Measurements from ENCODE around the gene LGI1.

The LGI1 gene

DNA sequence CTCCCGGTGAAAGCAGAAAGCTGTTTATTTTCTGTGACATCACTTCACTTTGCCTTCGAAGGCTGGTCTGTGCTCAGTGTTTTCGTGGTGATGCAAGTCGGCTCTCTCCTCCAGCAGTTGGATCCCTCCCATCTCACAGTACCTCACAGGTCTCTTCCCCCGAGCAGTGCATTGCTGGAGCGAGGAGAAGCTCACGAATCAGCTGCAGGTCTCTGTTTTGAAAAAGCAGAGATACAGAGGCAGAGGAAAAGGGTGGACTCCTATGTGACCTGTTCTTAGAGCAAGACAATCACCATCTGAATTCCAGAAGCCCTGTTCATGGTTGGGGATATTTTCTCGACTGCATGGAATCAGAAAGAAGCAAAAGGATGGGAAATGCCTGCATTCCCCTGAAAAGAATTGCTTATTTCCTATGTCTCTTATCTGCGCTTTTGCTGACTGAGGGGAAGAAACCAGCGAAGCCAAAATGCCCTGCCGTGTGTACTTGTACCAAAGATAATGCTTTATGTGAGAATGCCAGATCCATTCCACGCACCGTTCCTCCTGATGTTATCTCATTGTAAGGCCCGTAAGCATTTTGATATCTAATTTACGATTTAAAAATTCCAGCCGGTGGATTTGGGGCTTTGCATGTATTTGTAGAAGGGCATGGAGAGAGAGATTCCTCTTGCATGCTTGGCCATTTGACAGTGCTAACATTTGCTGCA lies at the start of gene LGI1:
TSS of gene LGI1 (plus strand) at position 136 of the 707 bp plus-strand sequence. CDS start at position 345, 209 bp downstream.
- DNase-seq = no peak

DNA sequence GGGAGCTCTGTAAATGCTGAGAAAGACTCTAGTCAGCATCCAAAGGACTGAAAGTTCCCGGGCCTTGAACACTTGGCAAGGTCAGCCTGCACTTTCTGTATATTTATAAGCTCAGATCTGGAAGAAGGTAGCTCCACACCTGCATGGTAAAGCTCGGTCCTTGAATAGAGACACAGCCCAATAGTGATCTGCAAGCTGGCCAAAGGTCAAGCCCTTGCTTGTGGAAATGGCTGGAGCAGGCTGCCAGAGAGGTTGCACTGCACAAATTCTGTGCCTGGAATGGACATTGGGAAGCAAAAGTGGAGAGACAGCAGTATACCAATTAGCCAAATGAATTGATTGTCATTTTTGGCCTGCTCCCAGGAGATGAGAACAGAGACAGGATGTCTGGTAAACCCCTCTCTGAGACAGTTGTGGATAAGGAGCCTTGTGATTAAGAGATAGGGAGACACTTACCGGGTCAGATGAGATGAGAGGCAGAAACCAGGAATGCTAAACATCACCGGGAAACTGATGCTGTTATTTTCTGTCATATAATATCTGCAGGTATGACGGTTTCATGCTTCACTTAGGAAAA lies 47.3 kb upstream of the LGI1 start:
- DNase-seq = no peak

DNA sequence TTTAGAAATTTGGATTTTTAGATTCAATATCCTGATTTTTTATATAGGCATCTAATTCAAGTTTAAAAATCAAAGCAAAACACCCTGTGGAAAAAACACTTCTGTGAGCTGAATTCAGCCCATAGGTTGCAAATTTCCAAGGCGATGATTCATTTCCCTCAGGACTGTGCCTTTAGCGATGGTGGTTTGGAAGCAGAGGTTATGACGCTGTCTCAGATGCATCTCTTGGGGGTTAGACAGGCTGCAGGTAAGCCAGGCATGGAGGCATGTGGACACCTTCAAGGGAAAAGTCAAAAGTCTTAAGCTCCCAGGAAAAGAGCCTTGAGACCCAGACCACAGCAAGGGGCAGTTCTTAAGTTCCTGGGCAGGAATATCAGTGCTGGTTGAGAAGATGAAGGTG lies 45.8 kb upstream of the LGI1 start:
- no peak for DNase-seq

DNA sequence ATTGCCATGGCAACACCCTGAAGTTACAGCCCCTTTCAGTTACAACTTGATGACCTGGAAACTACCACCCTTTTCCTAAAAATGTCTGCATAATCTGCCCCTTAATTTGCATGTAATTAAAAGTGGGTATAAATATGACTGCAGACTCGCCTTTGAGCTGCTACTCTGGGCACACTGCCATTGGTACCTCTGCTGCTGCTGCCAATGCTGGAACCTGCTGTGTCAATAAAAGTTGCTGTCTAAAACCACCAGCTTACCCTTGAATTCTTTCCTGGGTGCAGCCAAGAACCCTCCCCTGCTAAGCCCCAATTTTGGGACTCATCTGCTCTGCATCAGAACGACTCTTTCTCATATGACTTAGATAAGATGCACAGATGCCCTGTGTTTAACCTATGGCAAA lies 45.1 kb upstream of the LGI1 start:
- no peak for DNase-seq

DNA sequence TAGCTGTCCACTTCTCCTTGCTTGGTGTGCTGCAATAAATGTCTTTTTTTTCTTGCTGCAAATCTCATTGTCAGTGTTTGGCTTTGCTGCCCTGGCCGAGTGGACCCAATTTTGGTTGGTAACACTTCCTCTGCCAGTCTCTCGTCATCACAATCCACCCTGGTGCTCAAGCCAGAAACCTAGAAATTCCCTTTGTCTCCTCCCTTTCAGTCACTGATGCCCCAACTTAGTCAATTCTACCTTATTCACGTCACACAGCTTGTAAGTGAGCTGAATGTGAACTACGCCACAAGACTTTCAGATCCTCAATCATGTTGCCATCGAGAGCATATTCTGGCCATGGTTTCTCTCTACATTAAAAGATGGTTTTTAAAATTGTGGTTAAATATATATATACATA lies 42.4 kb upstream of the LGI1 start:
- DNase-seq = no peak

DNA sequence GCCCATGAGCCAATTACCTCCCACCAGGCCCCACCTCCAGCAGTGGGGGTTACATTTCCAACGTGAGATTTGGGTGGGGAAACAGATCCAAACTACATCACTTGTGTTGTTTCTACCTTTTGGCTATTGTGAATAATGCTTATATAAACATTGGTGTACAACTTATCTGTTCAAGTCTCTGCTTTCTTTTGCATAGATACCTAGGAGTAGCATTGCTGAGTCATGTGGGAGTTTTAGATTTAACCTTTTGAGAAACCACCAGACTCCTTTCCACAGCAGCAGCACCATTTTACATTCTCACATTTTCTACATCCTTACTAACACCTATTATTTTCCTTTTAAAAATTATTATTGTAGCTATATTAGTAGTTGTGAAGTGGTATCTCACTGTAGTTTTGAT lies 41.0 kb upstream of the LGI1 start:
- DNase-seq = no peak

DNA sequence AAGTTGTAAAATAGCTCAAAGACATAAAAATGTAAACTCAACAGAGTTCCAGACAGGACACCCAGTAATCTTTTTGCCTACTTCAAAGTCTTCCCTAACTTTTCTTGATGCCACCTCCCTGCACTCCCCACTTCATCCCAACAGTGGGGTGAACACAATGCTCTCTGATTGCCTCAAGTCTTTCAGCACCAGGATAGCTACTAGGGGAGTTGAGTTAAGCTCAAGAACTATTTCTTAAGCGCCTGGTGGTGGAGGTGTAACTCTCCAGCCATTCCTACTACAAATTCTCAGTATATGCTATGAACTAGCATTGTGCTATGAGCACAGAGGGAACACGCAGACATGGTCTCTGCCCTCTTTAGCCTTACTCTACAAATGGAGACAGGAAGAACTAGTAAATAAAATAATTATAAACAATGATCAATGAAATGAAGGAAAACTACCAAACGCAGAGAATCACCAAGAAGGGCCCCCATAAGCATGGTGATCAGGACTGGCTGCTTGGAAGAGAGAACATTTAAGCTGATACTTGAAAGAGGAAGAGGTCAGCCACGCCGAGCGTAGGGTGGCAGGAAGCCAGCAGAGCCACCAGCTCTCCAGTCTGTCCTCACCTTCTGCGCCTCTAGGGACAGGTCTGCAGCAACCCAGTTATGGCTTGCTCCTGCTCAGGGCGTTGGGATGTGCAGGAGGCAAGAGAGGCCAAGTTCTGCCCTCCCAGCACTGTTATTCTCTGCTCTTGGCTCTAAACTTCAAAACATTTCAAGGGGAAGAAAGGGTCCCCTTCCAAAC lies 38.6 kb upstream of the LGI1 start:
- DNase-seq = no peak

DNA sequence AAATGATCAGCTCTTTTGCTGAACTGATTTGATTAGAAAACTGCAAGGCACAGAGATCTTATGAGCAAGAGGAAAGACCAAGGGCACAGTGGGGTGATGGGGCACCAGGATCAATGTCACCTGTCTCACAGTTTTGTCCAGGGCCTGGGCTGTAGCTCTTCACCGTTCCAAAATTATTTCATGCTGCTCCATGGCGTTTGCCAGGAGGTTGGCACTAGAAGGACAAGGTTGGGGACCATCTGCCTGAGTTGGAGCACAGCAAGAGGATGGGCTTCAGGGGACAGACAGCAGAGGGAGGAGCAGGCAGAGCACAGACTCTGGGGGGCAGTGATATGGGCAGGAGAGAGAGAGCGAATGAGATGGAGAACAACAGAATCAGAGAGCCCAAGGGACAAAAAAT lies 37.8 kb upstream of the LGI1 start:
- DNase-seq = no peak

DNA sequence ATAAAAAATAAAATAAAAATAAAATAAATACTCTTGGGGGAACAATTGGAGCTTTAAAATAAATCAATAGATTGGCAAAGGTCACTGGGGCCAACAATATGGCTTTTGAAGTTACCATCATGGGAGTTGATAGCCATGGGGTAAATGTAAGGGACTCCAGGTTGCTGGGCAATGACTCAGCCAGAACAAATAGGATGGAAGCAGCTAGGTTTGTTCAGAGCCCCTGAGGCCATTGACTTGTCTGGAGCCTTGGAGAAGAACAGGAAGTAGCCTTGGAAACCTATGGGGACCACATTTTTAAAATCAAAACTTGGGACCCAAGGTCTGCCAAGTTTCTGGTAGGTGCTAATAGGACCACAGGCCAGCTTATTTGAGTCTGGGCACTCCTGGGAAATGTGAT lies 35.2 kb upstream of the LGI1 start:
- no peak for DNase-seq

DNA sequence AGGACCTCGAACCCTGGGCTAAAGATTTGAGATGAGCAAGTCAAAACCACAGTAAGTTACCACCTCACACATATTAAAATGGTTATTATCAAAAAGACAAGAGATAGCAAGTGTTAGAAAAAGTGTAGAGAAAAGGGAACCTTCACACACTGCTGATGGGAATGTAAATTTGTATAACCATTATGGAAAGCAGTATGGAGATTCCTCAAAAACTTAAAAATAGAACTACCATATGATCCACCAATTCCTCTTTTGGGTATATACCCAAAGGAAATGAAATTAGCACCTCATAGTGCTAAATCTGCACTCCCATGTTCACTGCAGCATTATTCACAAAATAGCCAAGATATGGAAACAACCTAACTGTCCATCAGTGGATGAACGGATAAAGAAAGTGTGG lies 34.6 kb upstream of the LGI1 start:
- no peak for DNase-seq

DNA sequence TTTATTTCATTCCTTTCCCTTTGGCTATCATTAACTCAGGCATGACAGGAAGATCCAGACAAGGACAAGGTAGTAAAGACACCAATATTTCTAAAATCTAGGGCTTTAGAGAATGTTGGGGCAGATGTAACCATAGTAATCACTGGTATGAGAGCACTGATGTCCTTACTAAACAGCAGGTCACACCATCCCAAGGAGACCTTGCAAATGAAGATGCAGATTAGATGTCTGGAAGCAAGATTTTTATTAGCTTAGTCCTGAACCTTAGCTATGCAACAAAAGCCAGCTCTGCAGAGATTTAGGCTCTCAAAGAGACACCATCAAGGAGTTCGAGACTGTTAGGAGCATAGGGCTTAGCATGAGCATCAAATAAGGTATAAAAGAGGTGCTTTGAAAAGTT lies 31.7 kb upstream of the LGI1 start:
- DNase-seq = no peak

DNA sequence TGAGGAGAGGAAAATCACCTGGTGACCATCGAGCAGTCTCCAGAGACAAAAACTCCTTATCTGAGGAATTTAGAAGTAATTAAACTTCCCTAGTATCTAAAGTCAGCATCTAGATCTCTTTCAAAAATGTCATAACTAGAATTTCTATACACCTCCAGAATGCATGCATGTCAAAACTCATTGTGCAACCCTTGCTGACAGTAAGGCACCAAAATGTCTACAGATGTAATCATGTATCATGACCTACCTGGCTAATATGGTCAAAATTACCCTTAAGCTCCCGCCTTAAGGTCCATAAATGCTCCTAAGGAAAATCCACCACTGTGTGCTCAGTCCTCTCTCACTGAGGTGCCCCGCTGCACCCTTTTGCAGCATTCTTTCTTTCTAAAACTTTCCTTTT lies 16.4 kb upstream of the LGI1 start:
- no peak for DNase-seq

DNA sequence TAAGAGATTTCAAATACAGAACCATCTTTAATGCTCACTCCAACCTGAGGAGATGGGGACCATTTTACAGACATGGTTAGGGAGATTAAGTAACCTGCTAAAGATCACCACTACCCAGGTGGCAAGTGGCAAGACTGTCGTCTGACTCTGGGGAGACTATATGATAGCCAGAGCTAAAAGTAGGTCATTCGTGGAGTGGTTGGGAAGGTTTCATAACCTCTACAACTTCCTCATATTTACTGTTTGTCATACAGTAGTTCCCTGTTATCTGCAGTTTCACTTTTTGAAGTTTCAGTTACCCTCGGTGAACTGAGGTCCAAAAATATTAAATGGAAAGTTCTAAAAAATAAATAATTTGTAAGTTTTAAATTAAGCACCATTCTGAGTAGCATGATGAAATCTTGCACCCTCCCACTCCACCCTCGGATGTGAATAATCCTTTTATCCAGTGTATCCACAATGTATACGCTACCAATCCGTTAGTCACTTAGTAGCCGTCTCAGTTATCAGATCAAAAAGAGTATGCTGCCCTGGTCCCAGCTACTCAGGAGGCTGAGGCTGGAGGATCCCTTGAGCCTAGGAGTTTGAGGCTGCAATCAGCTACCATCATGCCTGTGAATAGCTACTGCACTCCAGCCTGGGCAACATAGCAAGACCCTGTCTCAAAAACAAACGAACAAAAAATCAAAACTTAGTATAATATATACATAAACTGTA lies 14.9 kb upstream of the LGI1 start:
- no peak for DNase-seq

DNA sequence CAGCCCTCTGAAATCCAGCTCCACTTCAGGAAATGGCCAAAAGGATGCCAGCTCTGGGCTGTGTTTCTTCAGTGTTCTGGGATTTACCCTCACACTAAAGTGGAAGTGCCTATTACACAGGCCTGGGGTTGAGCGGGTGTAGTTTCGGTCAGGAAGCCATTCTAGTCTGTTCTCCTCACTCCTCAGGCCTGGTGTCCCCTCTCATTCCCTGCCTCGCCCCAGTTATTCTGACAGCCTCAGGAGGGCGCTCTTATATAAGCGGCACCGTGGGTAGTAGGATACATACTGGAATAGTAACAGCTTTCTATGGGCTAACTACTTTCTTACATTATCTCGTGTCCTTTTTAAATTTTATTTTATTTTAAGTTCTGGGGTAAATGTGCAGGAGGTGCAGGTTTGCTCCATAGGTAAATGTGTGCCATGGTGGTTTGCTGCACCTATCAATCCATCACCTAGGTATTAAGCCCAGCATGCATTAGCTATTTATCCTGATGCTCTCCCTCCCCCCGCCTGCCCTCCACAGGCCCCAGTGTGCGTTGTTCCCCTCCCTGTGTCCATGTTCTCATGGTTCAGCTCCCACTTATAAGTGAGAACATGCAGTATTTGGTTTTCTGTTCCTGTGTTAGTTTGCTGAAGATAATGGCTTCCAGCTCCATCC lies 12.2 kb upstream of the LGI1 start:
- DNase-seq = no peak

DNA sequence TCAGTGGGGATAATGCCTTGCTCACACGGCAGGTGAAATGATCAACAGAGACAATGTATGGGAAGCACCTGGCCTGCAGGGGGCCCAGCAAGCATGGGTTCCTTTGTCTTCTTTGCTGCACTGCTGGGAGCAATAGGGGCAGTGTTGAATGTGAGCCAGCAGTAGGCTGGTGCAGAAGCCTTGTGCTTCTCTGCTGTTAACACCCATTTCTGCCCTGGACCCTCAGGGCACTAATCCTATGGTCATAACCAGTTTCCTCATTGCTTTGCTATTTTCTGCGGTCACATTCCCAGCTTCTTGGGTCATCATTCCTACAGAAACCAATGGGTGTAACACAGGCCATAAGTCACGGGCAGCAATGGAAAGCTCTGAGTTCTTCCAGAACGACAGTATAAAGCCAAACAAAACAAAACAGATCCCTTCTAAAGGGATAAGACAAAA lies 10.9 kb upstream of the LGI1 start:
- DNase-seq = no peak

DNA sequence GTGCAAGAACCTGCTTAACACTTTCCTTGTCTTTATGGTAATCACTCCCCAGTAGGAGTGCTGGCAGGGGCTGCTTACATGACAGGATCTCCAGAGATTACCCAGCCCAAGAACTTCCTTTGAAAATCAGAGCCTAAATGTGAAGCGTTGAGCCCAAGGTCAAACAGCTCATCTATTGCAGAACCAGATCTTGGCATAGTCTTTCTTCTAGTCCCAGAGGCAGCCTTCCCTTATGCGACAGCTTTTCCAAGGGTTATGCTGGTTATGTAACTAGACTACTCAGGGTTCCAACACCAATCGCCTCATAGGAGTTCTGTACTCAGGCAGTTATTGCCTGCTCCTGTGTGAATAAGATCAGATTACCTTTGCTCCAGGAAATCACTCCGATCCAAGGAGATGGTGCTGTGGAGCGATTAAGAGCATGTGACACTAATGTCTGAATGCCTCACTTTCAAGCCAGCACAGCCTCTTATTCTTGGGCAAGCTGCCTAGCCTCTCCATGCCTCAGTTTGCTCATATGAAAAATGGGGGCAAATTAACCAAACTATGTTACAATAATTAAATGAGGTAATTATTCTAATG lies 8.4 kb upstream of the LGI1 start:
- DNase-seq = no peak

DNA sequence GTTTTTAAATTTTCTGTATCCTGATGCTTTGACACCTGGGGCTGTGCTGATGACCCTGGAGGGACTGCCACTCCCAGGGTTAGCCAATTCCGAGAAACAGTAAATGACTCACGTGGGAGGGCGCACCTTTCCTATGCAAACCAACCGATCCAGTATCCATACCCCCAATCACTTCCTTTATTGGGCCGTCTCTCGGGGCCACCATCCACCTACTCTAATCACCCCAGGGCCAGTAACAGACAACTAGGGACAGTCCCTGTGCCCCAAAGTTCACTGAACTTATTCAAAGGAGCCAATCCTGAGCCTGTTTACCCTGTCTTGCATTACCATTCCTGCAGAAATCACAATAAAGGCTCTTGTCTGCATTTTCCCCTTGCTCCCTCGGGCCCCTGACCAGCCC lies 6.6 kb upstream of the LGI1 start:
- no peak for DNase-seq

DNA sequence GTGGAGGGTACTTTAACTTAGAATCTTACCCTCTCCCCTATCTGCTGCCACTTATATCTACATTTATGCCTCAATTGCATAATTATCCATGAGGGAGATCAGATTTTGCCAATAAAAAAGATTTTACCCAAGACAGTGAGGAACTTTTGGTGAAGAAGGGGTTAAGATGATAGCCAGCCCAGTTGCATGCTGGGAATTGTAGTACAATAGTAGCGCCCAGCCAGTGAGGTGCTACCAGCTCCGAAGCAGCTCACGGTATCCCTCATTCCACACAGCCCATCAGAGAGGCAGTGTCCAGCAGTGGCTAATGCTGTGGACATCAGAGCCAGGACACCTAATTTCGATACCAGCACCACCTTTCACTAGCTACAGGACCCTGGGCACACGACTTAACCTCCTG lies 5.9 kb upstream of the LGI1 start:
- no peak for DNase-seq

DNA sequence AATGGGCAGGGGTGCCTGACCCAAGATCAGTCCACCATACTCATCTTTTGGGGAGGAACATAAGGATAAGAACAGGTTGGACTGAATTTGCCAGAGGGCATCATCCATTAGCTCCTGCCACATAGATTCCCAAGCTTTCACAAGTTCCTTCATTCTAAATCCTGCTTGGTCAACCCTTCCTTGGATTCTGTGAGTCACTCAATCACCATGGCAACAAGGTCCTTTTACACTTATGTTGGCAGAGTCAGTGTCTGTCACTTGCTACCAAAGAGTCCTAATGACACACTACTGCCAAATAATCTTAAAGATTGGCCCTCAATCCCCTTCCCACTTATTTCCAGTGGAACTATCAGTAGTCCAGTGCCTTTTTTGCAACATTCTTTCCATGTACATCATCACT lies 5.0 kb upstream of the LGI1 start:
- DNase-seq = no peak

DNA sequence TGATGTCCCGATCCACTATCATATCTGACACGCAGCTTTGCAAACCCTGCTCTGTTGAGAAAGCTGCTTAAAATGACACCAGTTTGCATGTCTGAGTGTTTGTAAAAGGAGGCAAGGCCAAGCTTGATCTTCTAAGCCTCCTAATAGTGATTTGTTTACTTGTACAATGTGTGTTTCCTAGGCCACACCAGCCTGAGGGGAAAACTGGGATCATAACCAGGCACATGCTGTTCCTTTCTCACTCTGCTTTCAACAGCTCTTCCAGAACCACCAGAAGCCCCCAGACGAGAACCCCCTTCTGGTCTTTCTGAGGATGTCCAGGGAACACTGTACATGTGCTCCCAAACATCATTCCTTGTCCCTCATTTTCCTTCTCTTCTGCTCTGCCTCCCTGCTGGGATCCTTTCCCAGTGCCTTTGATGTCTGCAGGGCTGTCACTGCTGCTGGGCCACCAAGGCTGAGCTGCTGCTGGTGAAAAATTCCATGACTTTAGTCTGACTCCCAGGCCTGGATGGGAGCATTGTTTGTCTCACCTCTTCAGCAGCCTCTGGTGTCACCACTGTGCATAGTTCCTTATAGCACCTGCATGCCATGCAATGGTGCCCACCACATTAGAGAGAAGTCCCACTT lies 4.0 kb upstream of the LGI1 start:
- DNase-seq = no peak

DNA sequence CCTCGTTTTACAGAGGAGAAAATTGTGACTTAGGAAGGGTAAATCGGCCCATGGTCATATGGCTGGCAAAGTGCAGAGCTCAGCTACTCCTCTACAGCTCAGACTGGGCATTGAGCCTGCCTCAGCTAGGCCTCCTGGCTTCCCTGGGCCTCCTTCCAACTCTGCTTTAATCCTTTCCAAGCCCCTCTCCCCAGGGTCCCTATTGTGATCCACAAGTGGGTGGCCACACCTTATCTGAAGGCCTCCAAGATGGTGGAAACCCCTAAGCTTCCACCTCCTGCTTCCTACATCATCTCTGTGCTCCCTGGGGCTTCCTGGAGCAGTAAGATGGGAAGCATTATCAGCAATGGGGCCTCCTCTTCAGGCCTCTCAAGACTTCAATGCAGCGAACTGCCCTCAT lies 3.0 kb upstream of the LGI1 start:
- DNase-seq = no peak

DNA sequence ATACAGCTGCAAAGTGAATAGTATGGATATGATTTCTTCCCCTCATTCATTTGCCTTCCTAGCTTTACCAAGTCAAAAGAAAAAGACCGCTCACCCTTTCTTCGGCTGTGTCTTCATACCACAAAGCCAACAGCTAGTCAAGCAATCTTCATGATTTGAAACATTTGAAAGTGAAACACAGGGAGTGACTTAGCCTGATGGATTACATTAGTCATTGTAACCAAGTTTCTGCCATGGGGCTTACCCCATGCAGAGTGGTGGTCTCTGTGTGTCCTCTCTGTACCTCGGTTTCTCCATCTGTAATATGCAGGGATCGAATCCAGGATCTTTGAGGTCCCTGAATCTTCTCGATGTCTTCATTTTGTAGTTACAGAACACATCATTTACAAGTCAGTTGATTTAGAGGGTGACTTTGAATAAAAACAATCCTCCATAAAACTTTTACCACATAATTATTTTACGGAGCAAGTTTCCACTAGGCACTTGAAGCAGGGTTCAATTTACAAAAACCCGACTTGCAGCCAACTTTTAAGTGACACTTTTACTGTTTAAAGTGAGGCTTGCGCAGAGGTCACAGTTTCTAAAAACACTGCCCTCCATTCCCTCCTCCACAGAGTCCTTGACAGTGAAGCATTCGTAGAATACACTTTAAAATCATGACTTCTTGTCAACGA lies 2.2 kb upstream of the LGI1 start:
- DNase-seq = no peak
